ENCODE results near the gene SNAPC1.
"Not testable (repeated sequence)": the region's sequence is repeated elsewhere in the genome, so short reads cannot be mapped to it uniquely, and the experiment has no call there.

The SNAPC1 gene

GRCh38 chr14:61750708-61751474 is 11.3 kb upstream of the SNAPC1 start:
- DNase-seq = peak; percentile 91

- DNase-seq = no peak
Measured at GRCh38 chr14:61751475-61751989, 10.7 kb upstream of the SNAPC1 start.

- DNase-seq = no peak
Measured at GRCh38 chr14:61752626-61753025, 9.6 kb upstream of the SNAPC1 start.

GRCh38 chr14:61753631-61754030 is 8.6 kb upstream of the SNAPC1 start:
- DNase-seq = no peak

- DNase-seq = no peak
Measured at GRCh38 chr14:61754627-61755381, 7.4 kb upstream of the SNAPC1 start.

GRCh38 chr14:61755382-61755742 is 6.9 kb upstream of the SNAPC1 start:
- DNase-seq = not testable (repeated sequence)

GRCh38 chr14:61756135-61756534 is 6.1 kb upstream of the SNAPC1 start:
- DNase-seq = no peak

GRCh38 chr14:61759878-61760277 is 2.3 kb upstream of the SNAPC1 start:
- DNase-seq = no peak

- no peak for DNase-seq
Measured at GRCh38 chr14:61761557-61761956, 663 bp upstream of the SNAPC1 start.

- DNase-seq = no peak
Measured at GRCh38 chr14:61764342-61765122, 2.3 kb downstream of the SNAPC1 start.

- no peak for DNase-seq
Measured at GRCh38 chr14:61765225-61765943, 3.2 kb downstream of the SNAPC1 start.

GRCh38 chr14:61766151-61766550 is 3.9 kb downstream of the SNAPC1 start:
- no peak for DNase-seq

GRCh38 chr14:61768240-61768639 is 6.0 kb downstream of the SNAPC1 start:
- DNase-seq = no peak

GRCh38 chr14:61769893-61770292 is 7.7 kb downstream of the SNAPC1 start:
- DNase-seq = no peak

- DNase-seq = no peak
Measured at GRCh38 chr14:61774861-61775260, 12.6 kb downstream of the SNAPC1 start.

GRCh38 chr14:61780125-61780524 is 17.9 kb downstream of the SNAPC1 start:
- DNase-seq = no peak

- DNase-seq = no peak
Measured at GRCh38 chr14:61797309-61797708, 35.1 kb downstream of the SNAPC1 start.

- no peak for DNase-seq
Measured at GRCh38 chr14:61802010-61802568, 39.9 kb downstream of the SNAPC1 start.

GRCh38 chr14:61803755-61804154 is 41.5 kb downstream of the SNAPC1 start:
- no peak for DNase-seq

- no peak for DNase-seq
Measured at GRCh38 chr14:61805451-61805850, 43.2 kb downstream of the SNAPC1 start.

- no peak for DNase-seq
Measured at GRCh38 chr14:61811882-61812346, 49.7 kb downstream of the SNAPC1 start.
